NCI-H1930 (cell line): ENCODE data around the gene FSCN2.
A peak's percentile ranks its signal among the peaks of the same experiment; 100 is the strongest.

ENCODE experiments used
- DNase-seq, 2 experiments: peaks; one replicate each; lab custom pipeline; 2025; lab: John Stamatoyannopoulos, UW

FSCN2 gene, protein sequence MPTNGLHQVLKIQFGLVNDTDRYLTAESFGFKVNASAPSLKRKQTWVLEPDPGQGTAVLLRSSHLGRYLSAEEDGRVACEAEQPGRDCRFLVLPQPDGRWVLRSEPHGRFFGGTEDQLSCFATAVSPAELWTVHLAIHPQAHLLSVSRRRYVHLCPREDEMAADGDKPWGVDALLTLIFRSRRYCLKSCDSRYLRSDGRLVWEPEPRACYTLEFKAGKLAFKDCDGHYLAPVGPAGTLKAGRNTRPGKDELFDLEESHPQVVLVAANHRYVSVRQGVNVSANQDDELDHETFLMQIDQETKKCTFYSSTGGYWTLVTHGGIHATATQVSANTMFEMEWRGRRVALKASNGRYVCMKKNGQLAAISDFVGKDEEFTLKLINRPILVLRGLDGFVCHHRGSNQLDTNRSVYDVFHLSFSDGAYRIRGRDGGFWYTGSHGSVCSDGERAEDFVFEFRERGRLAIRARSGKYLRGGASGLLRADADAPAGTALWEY

DNA sequence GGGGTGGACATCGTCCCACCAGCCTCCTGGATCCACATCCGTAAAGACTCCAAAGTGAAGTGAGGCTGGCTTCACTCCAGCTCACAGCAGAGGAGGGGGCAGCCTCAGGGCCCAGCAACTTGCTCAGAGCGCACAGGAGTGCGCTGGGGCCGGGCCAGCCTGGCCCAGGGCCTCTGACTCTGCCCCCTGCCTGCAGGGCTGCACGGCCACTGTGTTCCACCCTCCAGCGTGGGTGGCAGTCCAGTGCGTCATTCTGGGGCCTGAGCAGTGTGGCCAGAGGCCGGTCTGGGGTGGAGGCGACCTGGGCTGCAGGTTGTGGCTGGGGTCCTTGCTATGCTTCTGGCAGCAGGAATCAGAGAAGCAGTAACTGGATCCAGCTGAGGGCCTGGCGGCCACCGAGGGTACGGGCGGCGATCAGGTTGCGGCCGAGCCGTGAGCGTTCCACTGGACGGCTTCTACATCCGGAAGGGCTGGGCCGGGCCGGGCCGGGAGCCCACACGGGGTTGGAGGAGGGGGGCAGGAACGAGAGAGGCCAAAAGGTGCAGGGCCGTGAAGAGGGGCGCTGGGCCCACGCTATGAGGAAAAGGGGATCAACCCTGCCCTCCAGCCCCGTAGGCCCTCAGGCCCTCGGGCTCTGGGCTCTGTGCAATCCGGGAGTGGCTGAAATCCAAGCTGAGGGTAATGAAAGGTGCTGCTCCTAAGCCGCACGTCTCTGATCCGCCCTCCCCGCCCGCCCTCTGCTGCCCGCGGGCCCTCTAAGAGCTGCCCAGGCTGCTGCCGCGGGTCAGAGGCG lies at the start of gene FSCN2:
Gene FSCN2 (plus strand): TSS at position 787 of the 793 bp plus-strand sequence. CDS start 155 bp downstream, outside the sequence.
- DNase-seq = no peak

DNA sequence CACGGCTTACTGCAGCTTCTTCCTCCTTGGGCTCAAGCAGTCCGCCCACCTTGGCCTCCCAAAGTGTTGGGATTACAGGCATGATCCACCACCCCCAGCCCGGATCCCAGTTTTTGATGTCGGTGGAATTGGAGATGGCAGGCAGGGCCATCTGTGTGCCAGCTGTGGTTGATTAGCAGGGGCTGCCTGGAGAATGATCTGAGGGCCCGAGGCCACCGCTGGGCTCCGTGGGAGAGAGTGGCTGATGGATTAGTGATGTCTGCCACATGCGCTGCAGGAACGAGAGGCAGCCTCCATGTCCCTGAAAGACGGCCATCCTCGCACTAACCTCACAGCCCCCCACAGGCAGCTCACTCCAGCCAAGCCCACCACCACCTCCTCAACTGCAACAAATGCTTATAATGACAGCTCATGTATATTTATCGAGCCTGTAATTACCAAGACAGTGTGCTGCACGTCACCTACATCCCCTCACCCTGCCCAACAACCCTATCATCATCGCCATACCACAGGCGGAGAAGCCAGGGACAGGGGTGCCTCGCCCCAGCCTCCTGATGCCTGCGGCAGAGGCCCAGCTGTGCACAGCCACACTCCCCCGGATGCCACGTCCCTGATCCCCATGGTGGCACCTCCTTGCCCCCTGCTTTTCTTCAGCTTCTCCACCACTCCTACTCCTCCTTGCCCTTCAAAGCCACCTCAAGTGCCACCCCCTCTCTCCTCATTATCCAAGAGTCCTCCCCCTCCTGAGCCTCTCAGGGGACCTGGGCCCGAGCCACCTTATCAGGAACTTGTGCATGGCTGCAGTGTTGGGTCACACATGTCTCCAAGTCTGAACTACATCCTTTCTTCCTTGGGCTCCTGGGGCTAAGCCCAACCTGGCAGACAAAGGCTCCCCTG lies 48.8 kb upstream of the FSCN2 start:
- DNase-seq = no peak

DNA sequence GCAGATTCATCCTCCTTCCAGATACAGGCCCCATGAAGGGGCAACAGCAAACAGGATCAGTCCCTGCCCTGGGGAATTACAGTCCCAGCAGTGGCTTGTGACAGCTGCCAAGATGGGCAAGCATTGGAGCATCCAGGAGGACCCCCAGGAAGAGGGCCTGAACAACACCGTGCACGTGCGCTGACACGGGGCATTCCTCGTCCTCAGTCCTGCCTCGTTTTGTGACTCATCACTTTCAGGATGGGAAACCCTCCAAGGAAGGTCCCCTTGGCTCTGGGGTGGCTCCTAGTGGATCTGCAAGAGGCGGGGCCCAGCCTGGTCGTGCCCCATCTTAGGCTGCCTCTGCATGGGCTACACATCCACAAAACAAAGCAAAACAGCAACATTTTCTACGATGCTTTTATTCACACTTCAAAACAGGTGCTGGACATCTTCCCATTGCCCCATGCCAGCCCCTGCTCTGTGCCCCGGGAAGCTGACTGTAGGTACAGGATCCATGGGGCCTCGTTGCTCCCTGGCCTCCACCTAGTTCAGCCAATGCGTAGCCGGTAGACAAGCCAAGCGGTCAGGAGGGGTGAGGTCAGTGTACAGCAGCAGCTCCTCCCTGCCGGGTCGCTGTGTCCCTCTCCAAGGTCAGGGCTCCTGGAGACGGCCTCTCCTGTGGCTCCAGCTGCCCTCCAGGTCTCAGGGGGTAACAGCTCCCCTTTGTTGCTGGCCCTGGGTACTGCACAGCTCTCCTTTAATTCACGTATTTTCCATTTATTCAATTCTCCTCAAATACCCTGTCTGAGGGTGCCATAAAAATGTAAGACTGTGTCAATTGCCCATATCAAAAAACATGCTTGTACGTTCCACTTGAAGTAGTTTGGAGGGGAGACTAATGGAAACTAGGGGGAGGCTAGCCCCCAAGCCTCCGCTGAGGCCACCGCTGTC lies 47.8 kb upstream of the FSCN2 start:
- DNase-seq = no peak

DNA sequence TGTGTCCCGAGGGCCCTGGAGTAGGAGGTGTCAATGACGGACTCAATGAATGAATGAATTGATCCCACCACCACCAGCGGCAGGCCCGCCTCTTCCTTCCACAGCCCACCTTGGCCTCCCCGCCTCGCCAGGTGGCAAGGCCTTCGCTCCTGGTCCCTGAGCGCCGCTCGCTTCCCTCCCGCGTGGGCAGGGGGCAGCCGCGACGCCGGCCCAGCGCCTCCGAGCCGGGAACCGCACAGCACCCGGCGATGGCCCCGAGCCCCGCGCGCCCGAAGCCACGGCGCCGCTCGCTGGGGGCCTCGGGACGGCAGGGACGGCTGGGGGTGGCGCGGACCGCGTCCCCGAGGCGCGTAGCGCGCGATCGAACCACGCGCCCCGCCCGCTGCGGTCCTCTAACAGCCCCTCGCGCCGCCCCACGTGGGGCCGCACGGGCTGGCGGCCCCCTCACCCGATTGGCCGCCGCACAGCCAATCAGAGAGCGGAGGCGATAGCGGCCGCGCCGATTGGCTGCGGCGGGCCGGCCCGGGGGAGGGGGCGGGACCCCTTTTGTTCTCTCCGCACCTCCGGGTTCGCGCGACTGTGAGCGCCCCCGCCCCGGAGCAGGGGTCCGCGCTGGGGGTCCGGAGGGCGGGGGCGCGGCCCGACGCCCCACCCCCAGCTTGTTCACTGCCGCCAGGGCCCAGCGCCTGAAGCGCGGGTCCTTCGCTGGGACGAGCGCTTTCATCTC lies 46.9 kb upstream of the FSCN2 start:
- peak; percentile 83 to 92 for DNase-seq

DNA sequence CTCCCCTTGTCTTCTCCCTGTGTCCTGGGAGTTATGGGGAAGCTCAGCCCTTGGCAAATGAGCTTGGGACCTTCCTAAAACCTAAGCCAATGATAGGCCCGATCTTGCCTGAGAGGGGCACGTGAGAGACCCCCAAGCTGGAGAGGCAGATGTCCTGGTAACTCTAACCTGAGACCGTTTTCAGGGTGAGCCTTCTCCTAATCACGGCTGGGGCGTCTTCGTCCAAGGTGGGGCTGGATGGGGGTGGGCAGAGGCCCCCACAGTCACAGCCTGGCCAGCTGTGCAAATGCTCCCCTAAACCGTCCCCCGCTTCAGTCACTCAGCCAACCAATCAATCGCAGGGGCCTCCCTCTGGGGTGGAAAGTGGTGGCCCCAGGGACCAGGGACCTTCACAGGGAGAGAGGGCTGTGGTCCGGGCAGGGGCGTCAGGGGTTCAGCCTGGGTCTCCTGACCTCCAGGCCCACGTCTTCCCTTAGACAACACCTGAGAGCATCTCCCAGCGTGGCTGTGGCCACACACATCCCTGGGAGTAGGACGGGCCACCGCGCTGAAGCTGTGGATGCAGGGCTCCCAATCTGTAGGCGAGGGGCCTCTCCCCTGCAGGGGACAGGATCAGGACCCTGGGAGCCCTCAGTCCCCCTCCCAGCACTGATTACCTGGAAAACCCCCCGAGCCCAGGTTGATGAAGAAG lies 46.2 kb upstream of the FSCN2 start:
- DNase-seq = no peak

DNA sequence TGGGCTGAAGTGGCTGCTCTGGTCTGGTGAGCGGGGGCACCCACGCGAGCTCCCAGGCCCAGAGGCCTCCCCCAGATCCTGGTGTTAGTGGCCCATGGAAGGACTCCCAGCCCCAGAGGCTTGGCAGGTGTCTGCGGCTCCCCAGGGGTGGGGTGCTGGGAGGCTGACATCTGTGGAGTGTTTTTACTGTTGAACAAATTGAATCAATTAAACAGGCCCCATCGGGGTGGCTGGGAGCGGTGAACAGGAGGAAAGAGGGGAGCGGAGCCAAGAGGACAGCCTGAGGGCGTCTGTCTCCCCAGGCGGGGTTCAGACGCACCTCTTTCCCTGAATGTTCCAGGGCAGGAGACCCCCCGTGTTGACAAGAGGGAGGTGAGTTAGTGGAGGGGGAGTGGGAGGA lies 45.5 kb upstream of the FSCN2 start:
- DNase-seq = no peak

DNA sequence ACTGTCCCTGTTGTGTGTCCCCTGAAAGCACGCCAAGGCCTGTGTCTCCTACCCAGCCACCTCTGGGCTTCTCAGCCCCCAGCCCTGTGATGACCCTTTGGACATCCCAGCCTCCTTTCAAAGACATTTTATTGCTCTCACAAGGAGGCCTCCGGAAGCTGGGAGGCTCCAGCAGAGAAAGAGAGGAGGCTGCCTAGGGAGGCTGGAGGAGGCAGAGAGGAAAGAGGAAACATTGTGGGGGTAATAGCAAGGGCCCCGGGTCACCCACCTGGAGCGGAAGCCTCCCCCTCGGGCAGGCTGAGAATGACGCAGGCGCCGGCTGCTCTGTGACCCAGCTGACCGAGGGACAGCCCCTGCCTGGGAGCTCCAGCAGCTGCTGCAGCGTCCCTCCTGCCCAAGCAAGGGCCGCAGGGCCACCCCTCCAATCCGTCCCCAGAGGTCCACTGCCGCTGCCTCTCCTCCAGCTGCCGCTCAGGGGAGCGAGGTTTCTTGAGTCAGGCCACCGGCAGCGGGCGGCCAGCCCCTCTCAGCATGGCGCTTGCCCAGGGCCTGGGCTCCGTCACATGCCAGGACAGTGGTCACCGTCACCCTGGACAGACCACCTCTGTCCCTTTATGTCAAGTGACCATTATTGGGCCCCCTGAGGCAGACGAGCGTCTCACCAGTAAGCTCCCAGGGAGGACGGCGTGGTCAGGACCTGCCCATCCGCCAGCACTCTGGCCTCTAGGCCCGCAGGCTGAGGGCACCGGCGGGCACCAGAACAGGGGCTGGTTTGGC lies 44.9 kb upstream of the FSCN2 start:
- no peak for DNase-seq

DNA sequence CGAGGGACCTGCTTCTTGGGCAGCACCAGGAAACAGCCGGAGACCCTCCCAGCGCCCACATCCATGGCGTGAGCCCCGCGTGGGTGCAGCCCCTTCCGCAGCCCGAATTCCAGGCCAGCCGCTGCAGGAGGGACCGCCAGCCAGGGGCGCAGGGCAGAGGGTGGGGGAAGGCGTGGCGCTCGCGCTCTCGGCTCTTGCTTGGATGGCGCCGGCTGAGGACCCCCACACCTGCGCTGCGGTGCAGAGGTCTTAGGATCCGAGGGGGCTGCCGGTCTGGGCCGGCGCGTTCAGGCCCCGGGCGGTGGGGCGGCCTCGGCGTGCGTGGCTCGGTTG lies 44.3 kb upstream of the FSCN2 start:
- DNase-seq = no peak

DNA sequence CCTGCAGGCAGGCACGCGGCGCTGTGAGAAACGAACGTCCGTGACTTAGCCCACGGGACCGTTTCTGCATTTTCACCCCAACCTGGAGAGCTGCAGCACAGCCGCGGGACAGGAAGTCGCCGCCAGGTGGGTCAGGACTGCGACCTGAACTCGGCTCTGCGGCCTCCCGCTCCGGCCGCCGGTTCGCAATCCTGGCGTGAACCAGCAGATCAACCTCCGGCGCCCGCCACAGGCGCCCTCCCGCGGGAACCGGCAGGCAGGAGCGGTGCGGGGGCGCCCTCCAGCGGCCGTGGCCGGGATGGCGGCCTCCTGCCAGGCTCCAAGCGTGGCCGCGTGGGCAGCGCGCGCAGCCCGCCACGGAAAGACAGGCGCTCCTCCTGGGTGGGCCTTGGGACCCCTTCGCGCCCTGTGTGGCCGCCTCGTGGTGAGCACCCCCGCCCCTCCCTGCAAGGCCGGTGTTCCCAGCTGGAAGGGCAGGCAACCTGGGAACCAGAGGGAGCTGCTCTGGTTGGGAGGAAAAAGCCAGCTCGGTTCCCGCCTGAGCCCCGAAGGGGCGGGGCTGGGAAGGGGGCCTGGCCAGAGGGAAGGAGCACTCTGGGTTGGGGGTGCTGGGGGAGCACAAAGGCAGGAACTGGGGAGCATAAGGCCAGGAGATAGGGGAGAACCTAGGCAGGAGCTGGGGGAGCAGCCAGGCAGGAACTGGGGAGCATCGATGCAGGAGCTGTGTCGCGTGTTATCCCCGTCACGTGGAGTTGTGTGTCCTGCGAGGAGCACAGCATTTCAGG lies 43.8 kb upstream of the FSCN2 start:
- peak; percentile 84 to 88 for DNase-seq

DNA sequence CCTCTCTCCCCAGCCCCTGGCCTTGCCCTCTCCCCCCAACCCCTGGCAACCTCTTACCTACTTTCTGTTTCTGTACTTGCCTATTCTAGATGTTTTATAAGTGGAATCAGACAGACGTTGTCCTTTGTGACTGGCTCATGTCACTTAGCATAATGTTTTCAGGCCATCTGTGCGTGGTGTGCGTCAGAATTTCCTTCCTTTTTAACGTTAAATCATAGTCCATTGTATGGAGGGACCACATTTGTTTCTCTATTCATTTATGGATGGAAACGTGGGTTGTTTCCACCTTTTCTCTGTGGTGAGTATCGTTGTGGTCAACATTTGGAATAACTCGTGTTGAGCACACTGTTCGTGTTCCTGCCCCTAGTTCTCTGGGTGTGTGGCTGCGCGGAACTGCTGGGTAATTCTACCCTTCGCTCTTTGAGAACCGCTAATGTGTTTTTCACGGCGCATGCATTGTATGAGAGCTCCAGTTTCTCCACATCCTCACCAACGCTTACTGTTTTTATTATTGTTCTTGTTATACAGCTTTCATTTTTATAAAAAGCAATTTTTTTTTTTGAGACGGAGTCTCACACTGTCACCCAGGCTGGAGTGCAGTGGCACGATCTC lies 41.9 kb upstream of the FSCN2 start:
- DNase-seq = no peak

DNA sequence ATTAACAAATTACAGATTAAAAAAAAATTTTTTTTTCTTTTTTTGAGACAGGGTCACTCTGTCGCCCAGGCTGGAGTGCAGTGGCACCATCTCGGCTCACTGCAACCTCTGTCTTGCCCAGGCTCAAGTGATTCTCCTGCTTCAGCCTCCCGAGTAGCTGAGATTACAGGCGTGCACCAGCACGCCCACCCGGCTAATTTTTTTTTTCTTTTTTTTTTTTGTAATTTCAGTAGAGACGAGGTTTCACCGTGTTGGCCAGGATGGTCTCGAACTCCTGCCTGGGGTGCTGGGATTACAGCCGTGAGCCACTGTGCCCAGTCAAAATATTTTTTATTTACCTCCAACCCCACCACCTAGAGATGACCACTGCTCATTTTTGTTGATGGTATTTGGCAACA lies 41.1 kb upstream of the FSCN2 start:
- DNase-seq = no peak

DNA sequence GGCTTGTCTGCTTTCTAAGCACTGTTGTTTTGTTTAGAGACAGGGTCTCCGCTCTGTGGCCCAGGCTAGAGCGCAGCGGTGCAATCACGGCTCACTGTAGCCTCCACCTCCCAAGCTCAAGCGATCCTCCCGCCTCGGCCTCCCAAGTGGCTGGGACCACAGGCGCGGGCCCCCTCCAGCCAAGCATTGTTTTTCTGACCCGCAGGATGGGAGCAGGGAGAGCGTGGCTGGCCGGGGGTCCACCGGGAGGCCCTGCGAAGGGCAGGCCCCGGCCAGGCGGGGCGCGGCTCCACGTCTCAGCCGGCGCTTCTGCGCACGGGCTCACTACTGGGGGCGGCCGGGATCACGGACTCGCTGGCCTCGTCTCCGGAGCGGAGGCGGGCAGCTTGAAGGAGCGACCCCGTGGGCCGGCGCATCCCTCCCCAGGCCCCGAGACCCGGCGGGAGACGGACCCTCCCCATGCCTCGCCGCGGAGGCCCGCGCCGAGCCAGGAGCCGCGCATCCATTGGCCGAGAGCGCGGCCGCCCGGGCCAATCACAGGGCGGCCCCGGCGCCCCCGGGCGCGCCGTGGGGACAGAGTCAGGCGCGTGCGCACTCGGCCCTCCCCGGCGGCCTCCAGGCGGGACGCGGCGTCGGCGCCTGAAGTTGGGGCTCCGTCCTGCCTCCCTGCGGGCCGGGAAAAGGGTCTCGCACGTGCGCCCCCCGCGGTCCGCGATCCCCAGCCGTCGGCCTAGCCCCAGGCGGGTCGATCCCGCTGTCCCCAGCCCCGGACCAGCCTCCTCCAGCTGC lies 40.5 kb upstream of the FSCN2 start:
- peak; percentile 69 to 90 for DNase-seq

DNA sequence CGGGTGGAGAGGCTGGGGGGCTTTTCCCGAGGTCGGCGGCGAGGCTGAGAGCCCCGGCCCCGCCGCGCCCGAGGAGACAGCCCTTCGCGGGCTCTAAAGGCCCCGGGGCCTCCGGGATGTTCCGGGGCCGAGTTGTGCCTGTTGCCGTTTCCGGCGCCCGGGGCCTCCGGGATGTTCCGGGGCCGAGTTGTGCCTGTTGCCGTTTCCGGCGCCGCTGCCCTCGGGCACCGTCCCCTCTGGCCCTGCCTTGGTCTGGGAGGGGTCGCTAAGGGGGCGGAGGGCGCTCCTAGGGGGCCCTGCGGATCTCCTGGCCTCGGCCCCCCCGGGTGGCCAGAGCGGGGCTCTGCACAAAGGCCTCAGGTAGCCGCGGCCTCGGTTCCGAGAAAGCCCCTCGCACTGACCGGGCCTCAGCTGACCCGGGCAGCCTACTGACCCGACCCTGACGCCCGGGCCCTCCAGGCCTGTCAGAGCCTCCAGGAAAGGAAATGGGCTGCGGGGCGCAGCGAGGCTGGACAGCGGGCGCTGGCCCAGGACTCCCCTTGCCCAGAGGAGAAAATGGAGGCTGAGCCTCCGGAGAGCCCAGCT lies 39.8 kb upstream of the FSCN2 start:
- DNase-seq = no peak

DNA sequence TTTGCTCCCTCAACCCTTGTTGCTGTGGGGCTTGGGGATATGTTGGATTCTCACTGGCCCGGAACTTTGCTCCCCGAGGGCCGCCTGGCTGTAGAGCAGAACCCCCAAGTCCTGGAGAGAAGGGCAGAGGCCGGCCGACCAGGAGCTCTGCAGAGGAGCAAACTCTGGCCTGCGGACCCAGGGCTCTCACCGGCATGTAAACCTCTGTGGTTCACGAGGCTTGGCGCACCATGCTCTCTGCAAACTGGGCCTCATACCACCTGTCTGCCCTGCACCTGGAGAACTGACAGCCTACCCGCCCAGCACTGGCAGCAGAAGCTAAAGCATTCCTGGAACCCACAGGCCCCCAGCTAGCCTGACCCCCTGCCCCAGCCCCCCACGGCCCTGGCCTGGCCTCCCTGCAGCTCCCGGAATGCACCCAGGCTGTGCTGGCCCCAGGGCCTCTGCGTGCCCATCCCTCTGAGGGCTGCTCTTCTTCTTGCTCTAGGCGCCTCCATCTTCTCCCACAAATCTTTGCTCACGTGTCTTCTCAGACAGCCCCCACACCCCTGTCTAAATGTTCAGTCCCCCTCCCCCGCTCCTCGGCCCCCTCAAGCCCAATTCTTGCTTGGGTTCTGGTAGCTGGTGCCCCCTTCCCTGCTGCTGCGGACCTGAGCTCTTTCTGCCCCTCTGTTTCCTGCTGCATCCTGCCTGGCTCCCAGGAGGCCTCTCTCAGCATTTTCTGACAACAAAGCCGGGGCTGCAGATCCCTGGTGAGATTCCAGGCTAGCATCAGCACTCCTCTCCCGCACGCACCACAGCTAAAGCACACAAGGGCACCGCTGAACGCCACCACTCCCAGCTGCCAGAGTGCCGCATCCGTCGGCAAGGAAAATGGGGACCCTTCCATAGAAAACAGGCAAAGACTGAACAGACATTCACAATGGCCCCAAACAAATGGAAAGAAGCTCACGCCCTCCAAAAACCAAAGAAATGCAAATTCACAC lies 38.9 kb upstream of the FSCN2 start:
- peak; percentile 30 to 40 for DNase-seq
